ENCODE data around the gene VRK1.

- TF ChIP-seq CTCF (conservative IDR thresholded peaks at IDR 0.05; ENCODE audit: low read length), result no peak
- no peak for TF ChIP-seq EZH2phosphoT487 (IDR thresholded peaks at IDR 0.05; ENCODE audit: borderline replicate concordance)
Measured at GRCh38 chr14:96901227-96901626, 104.0 kb downstream of the VRK1 start.

Data from Loucy (cell line).